ENCODE measurements around the gene XRCC2.
"Not testable (repeated sequence)": the region's sequence is repeated elsewhere in the genome, so short reads cannot be mapped to it uniquely, and the experiment has no call there.

XRCC2 gene

GRCh38 chr7:152666078-152666477, 9.9 kb downstream of the XRCC2 start:
- no peak overlapping the region for H3K4me3 ChIP-seq
- no peak overlapping the region for H3K27ac ChIP-seq

GRCh38 chr7:152664636-152665035, 11.3 kb downstream of the XRCC2 start:
- no peak overlapping the region for H3K4me3 ChIP-seq
- H3K27ac ChIP-seq = no peak overlapping the region

DNA sequence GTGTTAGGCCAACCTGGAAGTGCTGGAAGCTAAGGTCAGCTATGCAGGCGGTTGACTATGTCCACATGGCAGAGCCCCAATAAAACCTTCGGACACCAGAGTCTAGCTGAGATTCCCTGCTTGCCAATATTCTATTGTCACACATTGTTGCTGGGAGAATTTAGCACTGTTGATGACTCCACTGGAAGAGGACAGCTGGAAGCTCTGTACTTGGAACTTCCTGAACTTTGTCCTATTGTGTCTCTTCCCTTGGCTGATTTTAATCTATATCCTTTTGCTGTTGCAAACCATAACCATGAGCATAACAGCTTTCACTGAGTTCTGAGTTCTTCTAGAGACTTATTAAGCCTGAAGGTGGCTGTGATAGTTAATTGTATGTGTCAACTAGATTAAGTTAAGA, 12.0 kb downstream of the XRCC2 start:
- Histone ChIP-seq H3K27ac (no peak overlapping the region), H3K4me3 (no peak overlapping the region)

DNA sequence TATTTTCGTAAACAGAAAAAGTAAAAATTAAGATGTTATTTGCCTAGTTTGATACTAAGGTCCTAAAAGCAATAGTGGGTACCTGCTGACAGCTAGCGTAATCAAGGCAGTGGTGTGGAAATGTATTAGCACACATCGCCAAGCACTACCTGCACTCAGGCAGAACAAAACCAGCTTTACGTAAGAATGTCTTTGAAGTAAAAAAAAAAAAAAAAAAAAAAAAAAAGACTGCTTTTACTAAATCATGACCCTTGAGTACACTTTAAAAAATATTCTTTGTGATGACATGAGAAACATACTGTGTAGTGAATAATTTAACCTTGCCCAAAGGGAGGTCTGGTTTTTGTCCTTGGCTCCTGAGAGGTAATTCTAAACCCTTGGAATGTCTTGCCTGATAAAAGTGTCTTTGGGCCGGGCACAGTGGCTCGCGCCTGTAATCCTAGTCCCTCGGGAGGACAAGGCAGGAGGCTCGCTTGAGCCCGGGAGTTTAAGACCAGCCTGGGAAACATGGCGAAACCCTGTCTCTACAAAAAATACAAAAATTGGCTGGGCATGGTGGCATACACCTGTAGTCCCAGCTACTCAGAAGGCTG, 12.7 kb downstream of the XRCC2 start:
- no peak overlapping the region for H3K27ac ChIP-seq

DNA sequence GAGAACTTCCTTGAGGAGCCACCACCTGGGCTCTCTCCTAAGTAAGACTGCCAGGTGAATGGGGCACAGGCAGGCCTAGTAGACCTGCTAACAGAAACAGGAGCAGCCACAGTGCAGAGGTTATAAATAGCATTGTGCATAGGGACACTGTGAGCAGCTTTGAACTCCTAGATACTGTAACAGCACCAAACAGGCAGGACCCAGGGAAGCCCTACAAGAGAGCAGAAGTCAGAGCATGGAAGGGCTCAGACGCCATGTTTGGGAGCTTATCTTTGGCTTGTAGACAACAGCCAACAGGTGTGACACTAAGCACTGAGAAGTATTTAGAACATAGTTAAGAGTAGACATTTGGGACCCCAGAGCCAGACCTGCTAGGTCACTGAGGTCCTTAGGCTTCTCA, 14.5 kb downstream of the XRCC2 start:
- Histone ChIP-seq H3K4me3 (no peak overlapping the region), H3K27ac (no peak overlapping the region)

More for the DNA sequence above, 12.7 kb downstream of the XRCC2 start:
- no peak overlapping the region for H3K4me3 ChIP-seq

- no peak overlapping the region for H3K27ac ChIP-seq
- no peak overlapping the region for H3K4me3 ChIP-seq
These were observed 15.9 kb downstream of the XRCC2 start for GRCh38 chr7:152660021-152660420.

DNA sequence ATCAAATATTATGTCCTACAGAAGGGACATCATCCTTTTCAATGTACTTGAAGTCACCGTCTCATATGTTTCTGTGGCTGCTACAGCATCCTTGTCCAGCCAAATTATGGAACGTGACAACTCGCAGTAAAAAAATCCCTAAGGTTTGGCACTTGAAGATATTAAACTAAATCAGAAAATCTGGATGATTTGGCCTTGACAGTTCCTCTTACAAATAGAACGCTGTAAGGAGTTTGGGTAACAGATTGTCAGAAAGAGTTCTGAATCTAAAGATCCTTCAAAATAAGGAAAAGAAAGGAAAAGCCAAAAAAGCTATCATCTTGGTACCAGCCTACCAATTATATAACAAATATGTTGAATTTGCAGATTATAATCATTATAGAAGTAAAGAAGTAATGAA, 21.0 kb downstream of the XRCC2 start:
- no peak overlapping the region for H3K4me3 ChIP-seq
- no peak overlapping the region for H3K27ac ChIP-seq

- Histone ChIP-seq H3K4me3 (no peak overlapping the region), H3K27ac (no peak overlapping the region)
These were observed 26.7 kb downstream of the XRCC2 start for GRCh38 chr7:152649220-152649619.

DNA sequence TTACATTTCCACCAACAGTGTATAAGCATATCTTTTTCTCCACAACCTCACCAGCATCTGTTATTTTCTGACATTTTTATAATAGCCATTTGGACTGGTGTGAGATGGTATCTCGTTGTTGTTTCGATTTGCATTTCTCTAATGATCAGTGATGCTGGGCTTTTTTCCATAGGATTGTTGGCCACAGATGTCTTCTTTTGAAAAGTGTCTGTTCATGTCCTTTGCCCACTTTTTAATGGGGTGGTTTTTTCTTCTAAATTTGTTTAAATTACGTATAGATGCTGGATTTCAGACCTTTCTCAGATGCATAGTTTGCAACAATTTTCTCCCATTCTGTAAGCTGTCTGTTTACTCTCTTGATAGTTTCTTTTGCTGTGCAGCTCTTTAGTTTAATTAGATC, 28.9 kb downstream of the XRCC2 start:
- no peak overlapping the region for H3K4me3 ChIP-seq

DNA sequence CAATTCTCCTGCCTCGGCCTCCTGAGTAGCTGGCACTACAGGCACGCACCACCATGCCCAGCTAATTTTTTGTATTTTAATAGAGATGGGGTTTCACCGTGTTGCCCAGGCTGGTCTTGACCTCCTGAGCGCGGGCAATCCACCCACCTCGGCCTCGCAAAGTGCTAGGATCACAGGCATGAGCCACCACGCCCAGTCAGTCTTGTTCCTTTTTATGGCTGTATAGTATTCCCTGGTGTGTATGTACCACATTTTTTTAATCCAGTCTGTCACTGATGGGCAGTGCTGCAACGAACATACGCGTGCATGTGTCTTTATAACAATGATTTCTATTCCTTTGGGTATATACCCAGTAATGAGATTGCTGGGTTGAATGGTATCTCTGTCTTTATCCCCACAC, 29.4 kb downstream of the XRCC2 start:
- H3K27ac ChIP-seq, H3K4me3 ChIP-seq: not testable (repeated sequence)

More for the DNA sequence above, 28.9 kb downstream of the XRCC2 start:
- no peak overlapping the region for H3K27ac ChIP-seq

GRCh38 chr7:152643979-152644559, 31.9 kb downstream of the XRCC2 start:
- H3K27ac ChIP-seq = no peak overlapping the region
- no peak overlapping the region for H3K4me3 ChIP-seq

DNA sequence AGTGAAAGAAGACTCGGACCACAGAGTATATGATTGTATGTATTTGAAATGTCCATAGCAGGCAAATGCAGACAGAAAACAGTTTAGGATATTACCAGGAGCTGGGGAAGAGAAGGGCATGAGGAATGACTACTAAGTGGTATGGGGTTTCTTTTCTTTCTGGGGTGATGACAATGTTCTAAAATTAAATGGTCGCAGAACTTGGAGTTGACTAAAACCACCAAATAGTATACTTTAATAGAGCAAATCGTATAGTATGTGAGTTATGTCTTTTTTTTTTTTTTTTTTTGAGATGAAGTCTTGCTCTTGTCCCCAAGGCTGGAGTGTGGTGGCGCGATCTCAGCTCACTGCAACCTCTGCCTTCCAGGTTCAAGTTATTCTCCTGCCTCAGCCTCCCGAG, 34.6 kb downstream of the XRCC2 start:
- Histone ChIP-seq H3K4me3 (no peak overlapping the region), H3K27ac (no peak overlapping the region)

DNA sequence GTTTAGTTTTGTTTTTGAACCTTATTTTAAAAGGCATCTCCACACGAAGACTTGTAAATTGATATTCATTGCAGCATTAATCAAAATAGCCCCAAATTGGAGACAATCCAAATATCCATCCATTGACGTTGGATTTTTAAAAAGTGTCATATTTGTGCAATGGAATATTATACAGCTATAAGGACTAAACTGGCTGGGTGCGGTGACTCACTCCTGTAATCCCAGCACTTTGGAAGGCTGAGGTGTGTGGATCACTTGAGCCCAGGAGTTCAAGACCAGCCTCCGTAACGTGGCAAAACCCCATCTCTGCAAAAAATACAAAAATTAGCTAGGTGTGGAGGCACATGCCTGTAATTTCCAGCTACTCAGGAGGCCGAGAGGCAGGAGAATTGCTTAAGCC, 35.1 kb downstream of the XRCC2 start:
- no peak overlapping the region for H3K4me3 ChIP-seq
- H3K27ac ChIP-seq = no peak overlapping the region

- H3K27ac ChIP-seq = no peak overlapping the region
- no peak overlapping the region for H3K4me3 ChIP-seq
These were observed 37.9 kb downstream of the XRCC2 start for GRCh38 chr7:152637920-152638580.

GRCh38 chr7:152637161-152637560, 38.8 kb downstream of the XRCC2 start:
- Histone ChIP-seq H3K4me3 (no peak overlapping the region), H3K27ac (no peak overlapping the region)

DNA sequence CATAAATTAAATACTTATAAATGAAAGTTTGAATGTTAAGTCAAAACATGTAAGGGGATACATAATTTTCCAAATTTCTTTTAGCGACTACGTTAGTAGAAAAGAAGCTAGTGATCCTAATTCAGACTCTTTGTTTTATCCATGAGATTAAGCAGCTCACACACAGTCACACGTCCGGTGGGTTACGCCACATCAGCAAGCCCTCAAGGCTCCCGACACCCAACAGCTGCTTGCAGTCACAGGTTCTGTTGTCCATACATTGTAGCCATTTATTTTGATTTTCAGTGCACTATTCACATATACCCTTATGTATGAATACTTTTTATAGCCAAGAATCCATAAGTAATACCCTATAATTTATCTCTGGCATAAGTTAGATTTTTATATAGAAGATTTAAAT, 39.5 kb downstream of the XRCC2 start:
- no peak overlapping the region for H3K4me3 ChIP-seq
- H3K27ac ChIP-seq = no peak overlapping the region

DNA sequence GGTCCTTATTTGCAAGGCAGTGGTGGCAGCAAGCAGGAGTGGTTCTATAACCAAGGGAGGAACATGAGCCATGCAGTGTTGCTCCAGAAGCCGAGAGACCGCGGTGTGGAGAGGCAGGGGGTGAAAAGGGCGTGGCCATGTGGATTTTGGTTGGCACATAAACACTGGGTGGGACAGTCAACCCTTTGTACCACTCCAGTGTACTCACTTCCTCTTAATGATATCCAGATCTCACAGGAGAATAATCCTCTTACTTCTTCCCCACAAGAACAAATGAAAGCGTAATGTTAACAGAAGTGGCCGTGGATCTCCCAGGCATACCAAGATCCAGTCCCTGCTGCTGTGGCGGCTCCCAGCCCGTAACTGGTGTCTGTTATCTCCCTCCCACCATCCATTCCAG, 42.4 kb downstream of the XRCC2 start:
- H3K4me3 ChIP-seq = no peak overlapping the region
- H3K27ac ChIP-seq = no peak overlapping the region

GRCh38 chr7:152633072-152633471, 42.9 kb downstream of the XRCC2 start:
- H3K4me3 ChIP-seq = no peak overlapping the region
- H3K27ac ChIP-seq = no peak overlapping the region

GRCh38 chr7:152628772-152629171, 47.2 kb downstream of the XRCC2 start:
- not testable (repeated sequence) for H3K4me3 ChIP-seq, H3K27ac ChIP-seq

DNA sequence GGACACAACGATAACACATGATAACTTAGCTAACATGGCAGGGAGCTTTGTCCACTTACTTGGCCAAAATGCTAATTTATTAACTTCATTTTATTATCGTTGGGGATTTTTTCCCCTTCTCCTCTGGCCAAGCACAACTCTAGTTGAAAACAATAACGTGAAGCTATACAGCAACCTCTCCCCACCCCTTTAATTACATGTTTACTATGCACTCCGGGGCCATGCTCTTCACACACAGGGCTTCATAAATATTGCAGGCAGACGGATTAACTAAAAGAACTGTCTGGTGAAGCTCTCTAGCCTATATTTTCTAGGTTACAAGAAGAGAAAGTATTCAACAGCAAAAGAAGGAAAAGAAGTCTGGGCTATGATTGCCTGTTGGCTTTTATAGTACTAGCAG, 51.7 kb downstream of the XRCC2 start:
- H3K27ac ChIP-seq = no peak overlapping the region
- no peak overlapping the region for H3K4me3 ChIP-seq

- Histone ChIP-seq H3K4me3 (no peak overlapping the region), H3K27ac (no peak overlapping the region)
These were observed 54.5 kb downstream of the XRCC2 start for GRCh38 chr7:152621426-152621825.

All from skin epidermis (tissue), 12 donors.